GM23248 (cell line): ENCODE measurements around the gene DCAF6.

Experiments
- EZH2 ChIP-seq: fragments of 200-600 bp; sonication (generic); IDR thresholded peaks from 2 replicates; pipeline ENCODE4 v1.6.1; 2018; ENCODE audit warnings: antibody characterized with exemption, mild to moderate bottlenecking; ENCODE audit not compliant: insufficient read depth, poor library complexity, severe bottlenecking
- EZH2phosphoT487 ChIP-seq: fragments of 200-600 bp; sonication (generic); IDR thresholded peaks from 2 replicates; pipeline ENCODE4 v1.6.1; 2018; ENCODE audit warnings: antibody characterized with exemption, moderate library complexity, mild to moderate bottlenecking, low read depth; ENCODE audit not compliant: insufficient read depth

GRCh38 chr1:168095476-168095875, 159.0 kb downstream of the DCAF6 start:
- no peak for TF ChIP-seq EZH2phosphoT487
- no peak for TF ChIP-seq EZH2
